Mammary epithelial cell (primary cell): ENCODE results near the gene FBXO47.

ENCODE experiments used
- EZH2 ChIP-seq: IDR thresholded peaks from 2 replicates; pipeline ENCODE4 v1.6.1; 2012; ENCODE audit warnings: low read length, inconsistent platforms, borderline replicate concordance
- TF ChIP-seq, protein P1 (sequence below), 2 donors: IDR thresholded peaks in 1 of 2; conservative IDR thresholded peaks in 1 of 2; 2 replicates each; pipeline ENCODE4 v1.5.1; 2011 to 2012; ENCODE audit warnings: inconsistent platforms in 2 of 2, low read length in 2 of 2, mild to moderate bottlenecking in 2 of 2, control low read depth in 1 of 2, low read depth in 1 of 2; ENCODE audit not compliant: insufficient read depth in 1 of 2; ENCODE audit errors: extremely low read depth in 1 of 2

DNA sequence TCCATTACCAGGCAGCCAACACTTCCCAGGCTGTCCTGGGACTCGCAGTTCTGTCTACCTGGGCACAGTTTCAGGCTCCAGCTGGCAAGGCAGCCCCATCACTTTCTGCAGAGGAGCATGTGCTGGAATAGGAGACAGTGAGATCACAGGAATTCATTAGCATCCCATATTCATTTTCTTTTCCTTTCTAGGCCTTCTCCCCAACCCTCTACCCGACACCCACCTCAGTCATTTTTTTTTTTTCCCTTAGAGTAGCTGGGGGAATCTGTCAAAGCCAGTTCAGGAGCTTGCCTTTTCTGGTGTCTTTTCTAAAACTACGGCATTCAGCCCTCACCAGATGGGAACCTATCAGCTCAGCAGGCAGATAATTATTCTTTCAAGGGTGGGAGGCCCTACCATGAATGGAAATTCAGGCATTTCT is 42.4 kb upstream of the FBXO47 start:
- TF ChIP-seq, protein P1, sequence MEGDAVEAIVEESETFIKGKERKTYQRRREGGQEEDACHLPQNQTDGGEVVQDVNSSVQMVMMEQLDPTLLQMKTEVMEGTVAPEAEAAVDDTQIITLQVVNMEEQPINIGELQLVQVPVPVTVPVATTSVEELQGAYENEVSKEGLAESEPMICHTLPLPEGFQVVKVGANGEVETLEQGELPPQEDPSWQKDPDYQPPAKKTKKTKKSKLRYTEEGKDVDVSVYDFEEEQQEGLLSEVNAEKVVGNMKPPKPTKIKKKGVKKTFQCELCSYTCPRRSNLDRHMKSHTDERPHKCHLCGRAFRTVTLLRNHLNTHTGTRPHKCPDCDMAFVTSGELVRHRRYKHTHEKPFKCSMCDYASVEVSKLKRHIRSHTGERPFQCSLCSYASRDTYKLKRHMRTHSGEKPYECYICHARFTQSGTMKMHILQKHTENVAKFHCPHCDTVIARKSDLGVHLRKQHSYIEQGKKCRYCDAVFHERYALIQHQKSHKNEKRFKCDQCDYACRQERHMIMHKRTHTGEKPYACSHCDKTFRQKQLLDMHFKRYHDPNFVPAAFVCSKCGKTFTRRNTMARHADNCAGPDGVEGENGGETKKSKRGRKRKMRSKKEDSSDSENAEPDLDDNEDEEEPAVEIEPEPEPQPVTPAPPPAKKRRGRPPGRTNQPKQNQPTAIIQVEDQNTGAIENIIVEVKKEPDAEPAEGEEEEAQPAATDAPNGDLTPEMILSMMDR (conservative IDR thresholded peaks at IDR 0.05 in 1 of 2, IDR thresholded peaks at IDR 0.05 in 1 of 2; ENCODE audit: extremely low read depth in 1 of 2, insufficient read depth in 1 of 2, low read depth in 1 of 2, low read length in 2 of 2) = no peak
- no peak for TF ChIP-seq EZH2
